H1 (cell line): ENCODE measurements around the gene NXN. TPM values are rescaled to one million over a fixed set of nuclear protein-coding genes. Genes with fewer than 3 reads are reported as not detected.

Source experiments
- CTCF ChIA-PET: fragments of 300-600 bp; sonication (Branson Sonifier 250); formaldehyde crosslinking; loops from one replicate; lab custom pipeline; 2021; ENCODE audit not compliant: partially characterized antibody; lab: Charles Lee
- POLR2A ChIA-PET: fragments of 300-600 bp; sonication (Branson Sonifier 250); formaldehyde crosslinking; loops from one replicate; lab custom pipeline; 2021; ENCODE audit warnings: inconsistent platforms; ENCODE audit not compliant: partially characterized antibody; lab: Charles Lee
- DNase-seq, 2 experiments: peaks; one replicate each; pipeline versions ENCODE4 v3.0.0 to v3.0.0-alpha.2; 2010 to 2022; ENCODE audit warnings: low spot score in 2 of 2, low read depth in 1 of 2, mixed read lengths in 1 of 2
- FAIRE-seq: peaks from 2 replicates; lab custom pipeline; 2011; peaks lifted over from hg19 to GRCh38; lab: Jason Lieb, UNC
- H2AFZ ChIP-seq: 2 replicates; pipeline ENCODE4 v1.8.1; 2012; ENCODE audit warnings: low read length, inconsistent platforms
- H2AK5ac ChIP-seq: 2 replicates; pipeline ENCODE4 v1.6.1; 2013; ENCODE audit warnings: low read depth, low read length
- H2BK120ac ChIP-seq: replicated peaks from 2 replicates; pipeline ENCODE3; 2013; ENCODE audit warnings: low read depth, low read length, inconsistent platforms
- H2BK12ac ChIP-seq: 2 replicates; pipeline ENCODE4 v1.6.1; 2013; ENCODE audit warnings: low read depth, low read length
- H2BK15ac ChIP-seq: 2 replicates; pipeline ENCODE4 v1.6.1; 2013; ENCODE audit warnings: low read length
- H2BK20ac ChIP-seq: 2 replicates; pipeline ENCODE4 v1.6.1; 2013; ENCODE audit warnings: low read length
- H2BK5ac ChIP-seq: 2 replicates; pipeline ENCODE4 v1.6.1; 2013; ENCODE audit warnings: low read depth, low read length
- H3K14ac ChIP-seq: 2 replicates; pipeline ENCODE4 v1.6.1; 2013; ENCODE audit warnings: inconsistent platforms; ENCODE audit not compliant: insufficient read length
- H3K18ac ChIP-seq: 2 replicates; pipeline ENCODE4 v1.6.1; 2013; ENCODE audit warnings: low read length; ENCODE audit errors: extremely low read depth
- H3K23ac ChIP-seq: 2 replicates; pipeline ENCODE4 v1.6.1; 2013; ENCODE audit warnings: inconsistent platforms; ENCODE audit not compliant: insufficient read length
- H3K23me2 ChIP-seq: 2 replicates; pipeline ENCODE4 v1.6.1; 2013; ENCODE audit warnings: low read depth, low read length
- H3K27ac ChIP-seq: 2 replicates; pipeline ENCODE4 v1.6.1; 2011; ENCODE audit warnings: low read depth, low read length, inconsistent platforms
- H3K27me3 ChIP-seq, 4 experiments: replicated peaks in 1 of 4; 1 replicate in 1 of 4; 2 replicates in 3 of 4; pipeline versions ENCODE4 v1.6.1 to v1.8.1; 2011 to 2013; ENCODE audit warnings: low read length in 3 of 4, mild to moderate bottlenecking in 3 of 4, inconsistent platforms in 2 of 4, mixed read lengths in 2 of 4, moderate library complexity in 1 of 4; ENCODE audit not compliant: control insufficient read depth in 3 of 4, insufficient read depth in 3 of 4; ENCODE audit errors: extremely low read depth in 1 of 4
- H3K36me3 ChIP-seq, 4 experiments: 2 replicates each; pipeline versions ENCODE4 v1.6.1 to v1.8.1; 2011 to 2013; ENCODE audit warnings: mild to moderate bottlenecking in 4 of 4, low read length in 3 of 4, moderate library complexity in 2 of 4, control low read depth in 1 of 4, inconsistent platforms in 1 of 4; ENCODE audit not compliant: insufficient read depth in 4 of 4, control insufficient read depth in 2 of 4
- H3K4ac ChIP-seq: replicated peaks from 2 replicates; pipeline ENCODE3; 2013; ENCODE audit warnings: low read length, low read depth, mixed read lengths, inconsistent platforms; ENCODE audit not compliant: insufficient read length
- H3K4me1 ChIP-seq, 4 experiments: replicated peaks in 1 of 4; 1 replicate in 1 of 4; 2 replicates in 3 of 4; pipeline versions ENCODE4 v1.6.1 to v1.8.1; 2011 to 2013; ENCODE audit warnings: low read length in 3 of 4, inconsistent platforms in 2 of 4, mixed read lengths in 1 of 4; ENCODE audit not compliant: insufficient read depth in 4 of 4, control insufficient read depth in 3 of 4
- H3K4me2 ChIP-seq, 2 experiments: 2 replicates each; pipeline versions ENCODE4 v1.6.1 to v1.8.1; 2011 to 2013; ENCODE audit warnings: low read depth in 2 of 2, low read length in 2 of 2, control low read depth in 1 of 2, inconsistent platforms in 1 of 2, mild to moderate bottlenecking in 1 of 2; ENCODE audit not compliant: insufficient read depth in 1 of 2
- H3K4me3 ChIP-seq, 4 experiments: fragments of 200-600, 300-600 bp in 1 of 4; sonication (generic), shearing (Covaris generic), sonication (Bioruptor Twin) in 1 of 4; 2 replicates each; pipeline versions ENCODE4 v1.5.1 to v1.8.1; 2011 to 2016; ENCODE audit warnings: low read length in 4 of 4, low read depth in 3 of 4, control low read depth in 2 of 4, inconsistent platforms in 2 of 4, mild to moderate bottlenecking in 2 of 4, mixed read lengths in 1 of 4, moderate library complexity in 1 of 4; ENCODE audit not compliant: insufficient read depth in 2 of 4; ENCODE audit errors: extremely low read depth in 1 of 4
- H3K56ac ChIP-seq: replicated peaks from 2 replicates; pipeline ENCODE3; 2013; ENCODE audit warnings: low read depth, mild to moderate bottlenecking, mixed read lengths, low read length, inconsistent platforms; ENCODE audit not compliant: insufficient read length
- H3K79me1 ChIP-seq: 2 replicates; pipeline ENCODE4 v1.6.1; 2013; ENCODE audit warnings: low read depth, low read length, control low read depth
- H3K79me2 ChIP-seq, 2 experiments: 2 replicates each; pipeline versions ENCODE4 v1.6.1 to v1.8.1; 2012 to 2013; ENCODE audit warnings: low read length in 2 of 2, mild to moderate bottlenecking in 2 of 2, inconsistent platforms in 1 of 2; ENCODE audit not compliant: insufficient read depth in 2 of 2, control insufficient read depth in 1 of 2
- H3K9ac ChIP-seq, 4 experiments: replicated peaks in 1 of 4; 1 replicate in 1 of 4; 2 replicates in 3 of 4; pipeline versions ENCODE4 v1.6.1 to v1.8.1; 2011 to 2013; ENCODE audit warnings: low read depth in 3 of 4, low read length in 3 of 4, control low read depth in 2 of 4, mild to moderate bottlenecking in 2 of 4, moderate library complexity in 2 of 4, inconsistent platforms in 1 of 4; ENCODE audit errors: extremely low read depth in 1 of 4
- H3K9me3 ChIP-seq, 2 experiments: 2 replicates each; pipeline versions ENCODE4 v1.6.1 to v1.8.1; 2012 to 2013; ENCODE audit warnings: mild to moderate bottlenecking in 2 of 2, moderate library complexity in 2 of 2, control low read depth in 1 of 2, inconsistent platforms in 1 of 2, low read depth in 1 of 2, low read length in 1 of 2, mixed read lengths in 1 of 2; ENCODE audit not compliant: insufficient read depth in 2 of 2
- H4K20me1 ChIP-seq, 2 experiments: replicated peaks in 1 of 2; 2 replicates each; pipeline versions ENCODE3 to v1.8.1; 2011 to 2013; ENCODE audit warnings: inconsistent platforms in 2 of 2, low read length in 2 of 2, mild to moderate bottlenecking in 1 of 2; ENCODE audit not compliant: insufficient read depth in 2 of 2, control insufficient read depth in 1 of 2
- H4K5ac ChIP-seq: 2 replicates; pipeline ENCODE4 v1.6.1; 2013; ENCODE audit warnings: low read length, low read depth, mixed read lengths, inconsistent platforms; ENCODE audit not compliant: insufficient read length
- H4K8ac ChIP-seq: 2 replicates; pipeline ENCODE4 v1.8.0; 2013; ENCODE audit warnings: mild to moderate bottlenecking, moderate library complexity, low read length, inconsistent platforms; ENCODE audit not compliant: insufficient read depth; ENCODE audit errors: extremely low read depth
- H4K91ac ChIP-seq: replicated peaks from 2 replicates; pipeline ENCODE3; 2013; ENCODE audit warnings: low read length, mixed read lengths, inconsistent platforms; ENCODE audit not compliant: insufficient read length
- CREB1 ChIP-seq: IDR thresholded peaks from 2 replicates; pipeline ENCODE4 v1.6.1; 2012; ENCODE audit warnings: inconsistent platforms
- JUND ChIP-seq: IDR thresholded peaks from 2 replicates; pipeline ENCODE4 v1.6.1; 2011; ENCODE audit warnings: mild to moderate bottlenecking, improper control_type of control experiment, low read length
- POLR2AphosphoS5 ChIP-seq: IDR thresholded peaks from 2 replicates; pipeline ENCODE4 v1.6.1; 2011; ENCODE audit warnings: low read depth, low read length
- SIRT6 ChIP-seq: IDR thresholded peaks from one replicate; pipeline ENCODE4 v1.7.1; 2012; ENCODE audit warnings: low read length, inconsistent platforms
- SUZ12 ChIP-seq: fragments of 200-600 bp; sonication (generic); IDR thresholded peaks from 2 replicates; pipeline ENCODE4 v1.6.1; 2012; ENCODE audit warnings: mild to moderate bottlenecking, inconsistent platforms, low read length, moderate library complexity, mixed read lengths
- WGBS, 2 experiments: shearing (Covaris generic) in 1 of 2; methylation state at CpG; one replicate each; pipeline versions ENCODE4 v1.1.6 to v1.1.7; 2013 to 2015; ENCODE audit warnings: low lambda C conversion rate in 2 of 2, mixed read lengths in 2 of 2, inconsistent platforms in 1 of 2, low coverage in 1 of 2, missing lambda C conversion rate in 1 of 2; ENCODE audit not compliant: insufficient replicate concordance in 2 of 2, insufficient coverage in 1 of 2, insufficient read length in 1 of 2; ENCODE audit errors: extremely low coverage in 1 of 2, missing lambda C conversion rate in 1 of 2; 5-methylcytosine and 5-hydroxymethylcytosine counted together
- polyA plus RNA-seq, 7 experiments: library from polyadenylated mRNA; depleted of rRNA in 3 of 7; stranded (reverse) in 5 of 7; unstranded in 2 of 7; fragments of >200 nt in 5 of 7; fragments of 200-250 nt in 2 of 7; gene quantifications; 1 replicate in 5 of 7; 2 replicates in 1 of 7; 4 replicates in 1 of 7; pipeline versions ENCODE4 v1.2.1 to v1.2.3, GENCODE V29; 2011 to 2013; ENCODE audit warnings: missing spikeins in 2 of 7, mixed read lengths in 2 of 7
- total RNA-seq: library from RNA; stranded (reverse); fragmentation: NEBNext Ultra II Directional; extraction: Animal tissue kit (Norgen Biotek cat#: 25700); gene quantifications from 2 replicates; pipeline ENCODE4 v1.2.1, GENCODE V29; 2021

Gene NXN
- total and polyA plus RNA-seq, 2 of the 8 experiments (the other 6 are each of a cell fraction or from before 2014, with no cell fraction given) = 94.1 to 107 TPM

GRCh38 chr17:957856-958421, 21.6 kb downstream of the NXN start:
- peaks cover 9% of the 10 kb centered on the region for H3K79me1 ChIP-seq
- WGBS, 2 experiments = 92% methylated on average over 20 of the region's 20 CpGs; no CpG with 5 or more reads in 1 of the 2 experiments
- H2BK15ac ChIP-seq = 0 out of 2 replicates have a peak overlapping the region, but pooled peaks have one; percentile 88
- peaks cover 4 to 6% of the 10 kb centered on the region in 2 experiments for H4K20me1 ChIP-seq
- no peak overlapping the region for H3K27ac ChIP-seq
- H3K27me3 ChIP-seq = no peaks in the 10 kb centered on the region
- H3K23me2 ChIP-seq = no peaks in the 10 kb centered on the region
- no peak overlapping the region for H2BK20ac ChIP-seq
- no peaks in the 10 kb centered on the region for H3K9me3 ChIP-seq
- no peak overlapping the region for H3K4me3 ChIP-seq
- H2BK12ac ChIP-seq = no peak overlapping the region
- H4K5ac ChIP-seq = no peak overlapping the region
- peaks cover 7 to 71% of the 10 kb centered on the region in 2 experiments for H3K79me2 ChIP-seq
- no peak overlapping the region for H3K56ac ChIP-seq
- peaks cover 4 to 11% (median 9%) of the 10 kb centered on the region in 4 experiments for H3K4me1 ChIP-seq
- no peak overlapping the region for H3K14ac ChIP-seq
- FAIRE-seq = no peak
- H4K91ac ChIP-seq = no peak overlapping the region
- no peak overlapping the region for H2AFZ ChIP-seq
- H2BK120ac ChIP-seq = no peak overlapping the region
- no peak overlapping the region for H2BK5ac ChIP-seq
- no peak overlapping the region for H3K9ac ChIP-seq
- CTCF ChIA-PET = interaction anchor here (0.9 to 4.4 kb wide), 9 partner anchors 8 to 163 kb away, joined by 3 to 20 read pairs (median 4); no protein-coding TSS in a partner anchor
- 0 out of 2 replicates have a peak overlapping the region, but pooled peaks have one; percentile 39 for H2AK5ac ChIP-seq
- H3K23ac ChIP-seq = no peak overlapping the region
- H3K4me2 ChIP-seq = no peak overlapping the region
- H3K4ac ChIP-seq = no peak overlapping the region
- 0 out of 2 replicates have a peak overlapping the region, but pooled peaks have one; percentile 71 for H4K8ac ChIP-seq
- POLR2A ChIA-PET = interaction anchor here (1.7 to 1.8 kb wide), 2 partner anchors 8 to 15 kb away, joined by 4 to 6 read pairs; no protein-coding TSS in a partner anchor
- no peaks in the 10 kb centered on the region for H3K36me3 ChIP-seq
- DNase-seq = no peak
- TF ChIP-seq JUND (no peak), CREB1 (no peak), SUZ12 (no peak), POLR2AphosphoS5 (no peak), SIRT6 (no peak)
- no peak overlapping the region; the same call in 1 of the 2 replicates for H3K18ac ChIP-seq
